Neural progenitor cell (in vitro differentiated cells): ENCODE data around the gene PTX4.

Experiments
- CTCF ChIP-seq: fragments of 200-600 bp; sonication (generic); IDR thresholded peaks from 2 replicates; pipeline ENCODE4 v1.5.1; 2017; ENCODE audit warnings: antibody characterized with exemption, mild to moderate bottlenecking
- EZH2 ChIP-seq: fragments of 200-600 bp; sonication (generic); IDR thresholded peaks from 2 replicates; pipeline ENCODE4 v1.6.1; 2017; ENCODE audit warnings: antibody characterized with exemption, mild to moderate bottlenecking, moderate library complexity
- EZH2phosphoT487 ChIP-seq: fragments of 200-600 bp; sonication (generic); IDR thresholded peaks from 2 replicates; pipeline ENCODE4 v1.6.1; 2017; ENCODE audit warnings: antibody characterized with exemption

GRCh38 chr16:1450218-1450617 lies 38.5 kb downstream of the PTX4 start:
- no peak for TF ChIP-seq CTCF
- no peak for TF ChIP-seq EZH2
- no peak for TF ChIP-seq EZH2phosphoT487
